T47D (cell line): ENCODE data around the gene CTRB2.

ENCODE experiments used
- DNase-seq, 2 experiments: peaks; one replicate each; pipeline versions ENCODE4 v3.0.0 to v3.0.0-alpha.2; 2011 to 2012; ENCODE audit warnings: low read depth in 1 of 2, low spot score in 1 of 2
- JUND ChIP-seq: IDR thresholded peaks from 2 replicates; pipeline ENCODE4 v1.6.1; 2012; ENCODE audit warnings: low read depth
- in situ Hi-C: cut with HindIII; loops from 2 replicates; pipeline ENCODE4 v1.10.0; 2016; ENCODE audit warnings: low sequenced_read_pairs, low pct_unique_long_range_greater_than_20kb

The CTRB2 gene

GRCh38 chr16:75188832-75189477 lies 18.0 kb downstream of the CTRB2 start:
- in situ Hi-C loops: no loop called here
- DNase-seq: peak; percentile 69 to 86
- TF ChIP-seq JUND: no peak

- in situ Hi-C loops: no loop called here
- no peak for DNase-seq
Observed at GRCh38 chr16:75181630-75182029, 25.3 kb downstream of the CTRB2 start.

DNA sequence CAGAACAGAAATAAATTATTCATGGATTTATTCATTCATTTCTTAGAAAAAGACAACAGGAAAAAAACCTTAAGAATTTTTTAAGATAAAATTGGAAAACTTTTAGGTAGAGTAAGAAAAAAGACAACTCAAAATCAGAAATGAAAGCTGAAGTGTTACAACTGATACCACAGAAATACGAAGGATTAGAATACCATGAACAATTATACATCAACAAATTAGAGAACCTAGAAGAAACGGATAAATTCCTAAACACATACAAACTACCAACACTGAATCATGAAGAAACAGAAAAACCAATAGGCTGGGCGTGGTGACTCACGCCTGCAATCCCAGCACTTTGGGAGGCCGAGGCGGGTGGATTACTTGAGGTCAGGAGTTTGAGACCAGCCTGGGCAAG lies 27.8 kb downstream of the CTRB2 start:
- in situ Hi-C loops: no loop called here
- no peak for DNase-seq
- no peak for TF ChIP-seq JUND

More at GRCh38 chr16:75181630-75182029, 25.3 kb downstream of the CTRB2 start:
- no peak for TF ChIP-seq JUND

GRCh38 chr16:75176926-75177325 lies 30.0 kb downstream of the CTRB2 start:
- DNase-seq: no peak
- in situ Hi-C loops: no loop called here
- no peak for TF ChIP-seq JUND

GRCh38 chr16:75175074-75175473 lies 31.9 kb downstream of the CTRB2 start:
- no peak for DNase-seq
- in situ Hi-C loops: no loop called here

DNA sequence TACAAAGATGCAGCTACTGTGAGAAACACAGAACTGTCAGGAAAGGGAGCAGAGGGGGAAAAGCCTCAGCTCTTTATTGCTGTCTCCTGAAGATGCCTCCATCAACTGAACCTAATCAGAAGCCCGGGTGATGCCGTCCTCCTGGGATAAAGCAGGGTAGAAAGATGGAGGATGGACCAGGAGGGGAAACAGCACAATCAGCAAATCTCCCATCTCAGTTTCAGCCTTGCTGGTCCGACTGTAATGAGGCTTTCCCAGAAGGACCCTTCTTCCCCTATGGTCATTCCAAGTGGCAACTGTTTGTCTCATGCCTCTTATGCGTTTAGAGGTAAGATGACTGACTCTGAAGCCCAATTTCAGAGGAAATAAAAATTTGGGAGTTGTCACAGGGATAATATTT lies 34.4 kb downstream of the CTRB2 start:
- no peak for TF ChIP-seq JUND
- DNase-seq: no peak
- in situ Hi-C loops: no loop called here

More at GRCh38 chr16:75175074-75175473, 31.9 kb downstream of the CTRB2 start:
- TF ChIP-seq JUND: no peak

GRCh38 chr16:75169899-75170405 lies 37.0 kb downstream of the CTRB2 start:
- no peak for DNase-seq
- TF ChIP-seq JUND: no peak
- in situ Hi-C loops: no loop called here

DNA sequence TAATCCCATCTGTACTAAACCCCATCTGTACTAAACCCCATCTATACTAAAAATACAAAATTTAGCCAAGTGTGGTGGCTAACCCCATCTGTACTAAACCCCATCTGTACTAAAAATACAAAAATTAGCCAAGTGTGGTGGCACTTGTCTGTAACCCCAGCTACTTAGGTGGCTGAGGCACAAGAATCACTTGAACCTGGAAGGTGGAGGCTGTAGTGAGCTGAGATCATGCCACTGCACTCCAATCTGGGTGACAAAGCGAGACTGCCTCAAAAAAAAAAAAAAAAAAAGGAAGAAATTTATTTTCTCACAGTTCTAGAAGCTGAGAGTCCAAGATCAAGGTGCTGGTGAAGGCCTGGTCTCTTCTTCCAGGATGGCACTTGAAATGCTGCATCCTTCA lies 46.6 kb downstream of the CTRB2 start:
- in situ Hi-C loops: no loop called here
- DNase-seq: no peak
- no peak for TF ChIP-seq JUND
